ENCODE data around the gene DDB1. TPM values are rescaled to one million over a fixed set of nuclear protein-coding genes. Genes with fewer than 3 reads are reported as not detected.

DDB1 gene
- total RNA-seq (100 to 1,000 TPM; 181 to 184 TPM), polyA plus RNA-seq (100 to 1,000 TPM; 105 to 125 (median 124) TPM), total RNA-seq (169 to 624 (median 266) reads per million in 6 experiments)

- DNase-seq (peak; percentile 95 to 98 (median 97)), ATAC-seq (peak; percentile 92 to 93)
- H3K4me3 Mint-ChIP-seq: peak within 1 kb of the TSS; percentile 84 to 99 (median 96)
- POLR2A ChIA-PET: interaction anchor here (0.6 to 5.3 kb wide), 10 partner anchors 14 to 160 kb away, joined by 3 to 63 read pairs (median 7); partner anchors contain the start of genes CPSF7, CYB561A3, SDHAF2 and TMEM138
- no peaks in the 10 kb centered on the region for H3K9me3 Mint-ChIP-seq
- H3K4me1 Mint-ChIP-seq: peaks cover 38 to 70% (median 66%) of the 10 kb centered on the region in 4 donors
- no peaks in the 10 kb centered on the region for H3K27me3 Mint-ChIP-seq
- peak within 1 kb of the TSS; percentile 96 to 100 (median 98) for H3K27ac Mint-ChIP-seq
- H3K36me3 Mint-ChIP-seq: peaks cover 0 to 36% (median 6%) of the 10 kb centered on the region in 3 donors
Observed at GRCh38 chr11:61332797-61333549, at the start of gene DDB1, which contains the start of gene TKFC. Gene DDB1 (minus strand): TSS chr11:61333105. CDS start chr11:61332968, 137 bp downstream. Gene TKFC (plus strand): TSS chr11:61333228. CDS start chr11:61334729, 1,501 bp downstream.

- Mint-ChIP-seq H3K4me1 (peaks cover 0 to 9% (median 6%) of the 10 kb centered on the region in 4 donors), H3K9me3 (no peaks in the 10 kb centered on the region), H3K27ac (no peak overlapping the region), H3K27me3 (no peaks in the 10 kb centered on the region), H3K4me3 (no peak overlapping the region), H3K36me3 (peaks cover 0 to 8% (median 3%) of the 10 kb centered on the region in 3 donors)
- DNase-seq (no peak), ATAC-seq (no peak)
- POLR2A ChIA-PET: interaction anchor here (1.2 kb wide), 1 partner anchor 48 kb away, joined by 3 read pairs; no protein-coding TSS in a partner anchor
Observed at GRCh38 chr11:61380884-61381283, 48.0 kb upstream of the DDB1 start.

GRCh38 chr11:61378713-61379313 is 45.9 kb upstream of the DDB1 start:
- Mint-ChIP-seq H3K27me3 (no peaks in the 10 kb centered on the region), H3K36me3 (peaks cover 0 to 17% (median 8%) of the 10 kb centered on the region in 3 donors), H3K4me3 (peak overlapping the region in 1 of 10 donors; percentile 14), H3K9me3 (no peaks in the 10 kb centered on the region), H3K4me1 (no peaks in the 10 kb centered on the region), H3K27ac (no peak overlapping the region)
- POLR2A ChIA-PET: no interaction called here
- DNase-seq (no peak), ATAC-seq (no peak)

DNA sequence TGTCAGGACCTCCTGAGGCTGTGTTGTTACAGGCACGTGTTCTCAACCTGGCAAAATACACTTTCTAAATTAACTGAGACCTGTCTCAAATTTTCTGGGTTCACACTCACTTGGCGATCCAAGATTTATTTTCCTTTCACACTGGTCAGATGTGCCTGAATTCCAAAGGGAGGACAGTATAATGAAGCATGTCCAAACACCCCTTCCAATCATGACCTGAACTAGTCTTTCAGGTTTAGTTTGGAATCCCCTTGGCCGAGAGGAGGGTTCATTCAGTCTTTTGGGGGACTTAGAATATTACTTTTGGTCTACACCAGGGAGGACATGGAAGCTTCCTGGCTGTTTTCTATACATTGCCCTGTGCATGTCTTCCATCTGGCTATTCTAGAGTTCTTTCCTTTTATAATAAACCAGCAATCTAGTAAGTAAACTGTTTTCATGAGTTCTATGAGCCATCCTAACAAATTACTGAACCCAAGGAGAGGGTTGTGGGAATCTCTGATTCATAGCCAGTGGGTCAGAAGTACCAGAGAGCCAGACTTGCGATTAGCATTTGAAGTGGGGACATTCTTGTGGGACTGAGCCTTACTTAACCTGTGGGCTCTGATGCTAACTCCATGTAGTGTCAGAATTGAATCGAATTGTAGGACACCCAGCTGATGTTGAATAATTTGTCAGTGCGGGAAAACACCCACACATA is 44.7 kb upstream of the DDB1 start:
- POLR2A ChIA-PET: no interaction called here
- peak overlapping the region in 2 of 10 donors; percentile 0 to 24 for H3K27ac Mint-ChIP-seq

GRCh38 chr11:61375761-61376108 is 42.8 kb upstream of the DDB1 start:
- Mint-ChIP-seq H3K4me3 (no peak overlapping the region), H3K36me3 (peaks cover 0 to 26% (median 8%) of the 10 kb centered on the region in 3 donors), H3K9me3 (no peaks in the 10 kb centered on the region), H3K27ac (no peak overlapping the region), H3K27me3 (no peaks in the 10 kb centered on the region), H3K4me1 (no peaks in the 10 kb centered on the region)
- ATAC-seq: no peak
- DNase-seq: no peak
- POLR2A ChIA-PET: interaction anchor here (0.7 kb wide), 1 partner anchor 59 kb away, joined by 5 read pairs; no protein-coding TSS in a partner anchor

More for the DNA sequence above, 44.7 kb upstream of the DDB1 start:
- Mint-ChIP-seq H3K9me3 (no peaks in the 10 kb centered on the region), H3K4me3 (no peak overlapping the region), H3K36me3 (peaks cover 0 to 20% (median 8%) of the 10 kb centered on the region in 3 donors), H3K4me1 (no peaks in the 10 kb centered on the region), H3K27me3 (no peaks in the 10 kb centered on the region)
- no peak for ATAC-seq
- no peak for DNase-seq

GRCh38 chr11:61372659-61373420 is 39.9 kb upstream of the DDB1 start:
- no peaks in the 10 kb centered on the region for H3K9me3 Mint-ChIP-seq
- peaks cover 0 to 52% (median 13%) of the 10 kb centered on the region in 3 donors for H3K36me3 Mint-ChIP-seq
- DNase-seq (no peak), ATAC-seq (no peak)
- no peaks in the 10 kb centered on the region for H3K27me3 Mint-ChIP-seq
- H3K27ac Mint-ChIP-seq: peak overlapping the region in 3 of 10 donors; percentile 23 to 38 (median 37)
- POLR2A ChIA-PET: interaction anchor here (3.7 kb wide), 1 partner anchor 11 kb away, joined by 12 read pairs; the partner anchor contains the start of genes CYB561A3 and TMEM138
- no peak overlapping the region for H3K4me3 Mint-ChIP-seq
- H3K4me1 Mint-ChIP-seq: peaks cover 0 to 9% (median 5%) of the 10 kb centered on the region in 4 donors

GRCh38 chr11:61370349-61371005 is 37.6 kb upstream of the DDB1 start:
- ATAC-seq: peak in 1 of 2 donors; percentile 35
- DNase-seq: no peak
- H3K27ac Mint-ChIP-seq: peak overlapping the region in 5 of 10 donors; percentile 6 to 77 (median 39)
- H3K36me3 Mint-ChIP-seq: peaks cover 0 to 62% (median 15%) of the 10 kb centered on the region in 3 donors
- no peaks in the 10 kb centered on the region for H3K27me3 Mint-ChIP-seq
- POLR2A ChIA-PET: interaction anchor here (3.7 kb wide), 1 partner anchor 8 kb away, joined by 12 read pairs; the partner anchor contains the start of genes CYB561A3 and TMEM138
- no peaks in the 10 kb centered on the region for H3K9me3 Mint-ChIP-seq
- H3K4me3 Mint-ChIP-seq: no peak overlapping the region
- H3K4me1 Mint-ChIP-seq: peaks cover 0 to 9% (median 5%) of the 10 kb centered on the region in 4 donors

DNA sequence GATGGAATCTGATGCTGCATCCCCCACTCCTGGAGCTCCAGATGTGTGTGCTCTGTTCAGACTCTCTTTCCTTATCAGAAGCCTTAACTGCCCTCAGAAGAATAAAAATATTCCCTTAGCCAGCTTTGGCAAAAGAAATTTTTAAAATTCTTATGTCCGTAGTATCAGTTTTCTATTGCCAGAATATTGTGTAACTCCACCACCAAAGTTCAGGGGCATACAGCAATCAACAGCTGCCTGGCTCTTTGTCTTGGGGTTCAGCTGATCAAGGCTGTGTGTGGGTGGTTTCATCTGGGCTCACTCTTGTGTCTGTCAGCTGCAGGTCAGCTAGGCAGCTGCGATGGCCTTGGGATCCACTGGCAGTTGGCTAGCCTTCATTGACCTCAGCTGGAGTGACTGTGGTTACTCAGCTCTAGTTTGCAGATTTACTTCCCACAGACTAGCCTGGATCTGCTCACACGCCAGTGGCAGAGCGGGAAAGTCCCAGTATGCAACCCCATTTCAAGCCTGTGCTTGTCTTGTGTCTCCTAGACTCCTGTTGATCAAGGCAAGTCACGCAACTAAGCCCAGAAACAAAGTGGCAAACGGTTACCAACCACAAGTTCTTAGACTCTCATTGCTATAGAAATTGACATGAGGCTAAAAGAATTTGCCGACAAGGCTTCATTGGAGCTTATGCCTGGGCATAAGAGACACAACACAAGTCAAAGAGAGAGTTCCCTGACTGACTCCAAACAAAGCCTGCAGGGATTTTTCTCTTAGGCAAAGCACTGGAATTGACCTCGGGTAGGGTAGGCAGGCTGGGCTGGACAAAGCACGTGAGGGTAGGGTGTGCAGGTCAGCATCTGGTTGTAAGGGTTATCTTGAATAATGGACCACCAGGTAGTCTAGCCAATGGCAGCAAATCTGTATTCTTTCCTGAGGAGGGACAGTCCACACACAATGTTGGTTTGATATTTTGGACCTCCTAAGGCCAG is 36.8 kb upstream of the DDB1 start:
- no peak overlapping the region for H3K4me3 Mint-ChIP-seq
- peaks cover 0 to 63% (median 12%) of the 10 kb centered on the region in 3 donors for H3K36me3 Mint-ChIP-seq
- H3K9me3 Mint-ChIP-seq: no peaks in the 10 kb centered on the region
- H3K4me1 Mint-ChIP-seq: peaks cover 0 to 9% (median 5%) of the 10 kb centered on the region in 4 donors
- H3K27ac Mint-ChIP-seq: peak overlapping the region in 4 of 10 donors; percentile 31 to 61 (median 44)
- POLR2A ChIA-PET: interaction anchor here (3.7 kb wide), 1 partner anchor 8 kb away, joined by 12 read pairs; the partner anchor contains the start of genes CYB561A3 and TMEM138
- H3K27me3 Mint-ChIP-seq: no peaks in the 10 kb centered on the region
- ATAC-seq (no peak), DNase-seq (no peak)

- peak overlapping the region in 2 of 10 donors; percentile 48 to 60 for H3K27ac Mint-ChIP-seq
- DNase-seq: no peak
- no peaks in the 10 kb centered on the region for H3K9me3 Mint-ChIP-seq
- H3K27me3 Mint-ChIP-seq: no peaks in the 10 kb centered on the region
- no peak overlapping the region for H3K4me3 Mint-ChIP-seq
- POLR2A ChIA-PET: no interaction called here
- peaks cover 4 to 11% (median 6%) of the 10 kb centered on the region in 4 donors for H3K4me1 Mint-ChIP-seq
- H3K36me3 Mint-ChIP-seq: peaks cover 0 to 70% (median 11%) of the 10 kb centered on the region in 3 donors
- ATAC-seq: no peak
Observed at GRCh38 chr11:61368646-61369045, 35.7 kb upstream of the DDB1 start.

GRCh38 chr11:61367406-61367805 is 34.5 kb upstream of the DDB1 start:
- ATAC-seq (no peak), DNase-seq (no peak)
- H3K9me3 Mint-ChIP-seq: no peaks in the 10 kb centered on the region
- no peaks in the 10 kb centered on the region for H3K27me3 Mint-ChIP-seq
- H3K4me3 Mint-ChIP-seq: no peak overlapping the region
- H3K27ac Mint-ChIP-seq: no peak overlapping the region
- peaks cover 0 to 67% (median 11%) of the 10 kb centered on the region in 3 donors for H3K36me3 Mint-ChIP-seq
- peaks cover 9 to 23% (median 18%) of the 10 kb centered on the region in 4 donors for H3K4me1 Mint-ChIP-seq
- POLR2A ChIA-PET: no interaction called here

Data from naive thymus-derived CD8-positive, alpha-beta T cell (primary cell).